Cardiac muscle cell (in vitro differentiated cells and primary cell): Measurements from ENCODE around the gene MMS19. TPM values are rescaled to one million over a fixed set of nuclear protein-coding genes. Genes with fewer than 3 reads are reported as not detected.

Experiments used
- DNase-seq, 2 donors: peaks; one replicate each; pipeline versions ENCODE4 v3.0.0 to v3.0.0-alpha.2; 2010 to 2017; ENCODE audit warnings: low read depth in 1 of 2, low spot score in 1 of 2
- H3K27ac ChIP-seq: fragments of 200-600 bp; sonication (generic); 2 replicates; pipeline ENCODE4 v1.5.1; 2016
- H3K27me3 ChIP-seq: fragments of 200-600 bp; sonication (generic); 2 replicates; pipeline ENCODE4 v1.6.0; 2016; ENCODE audit warnings: control low read depth
- H3K36me3 ChIP-seq: fragments of 200-600 bp; sonication (generic); 2 replicates; pipeline ENCODE4 v1.5.1; 2016; ENCODE audit warnings: control low read depth
- H3K4me1 ChIP-seq: fragments of 200-600 bp; sonication (generic); 2 replicates; pipeline ENCODE4 v1.8.1; 2017; ENCODE audit warnings: low read depth, mild to moderate bottlenecking, mixed run types
- H3K4me3 ChIP-seq: fragments of 200-600 bp; sonication (generic); 2 replicates; pipeline ENCODE4 v1.5.1; 2016; ENCODE audit warnings: mild to moderate bottlenecking
- H3K9me3 ChIP-seq: fragments of 200-600 bp; sonication (generic); 2 replicates; pipeline ENCODE4 v1.5.1; 2017; ENCODE audit warnings: low read depth, mild to moderate bottlenecking, control low read depth
- polyA plus RNA-seq: library from polyadenylated mRNA; unstranded; fragments of >200 nt; fragmentation: Nextera tagmentation; extraction: Ambion mirVana; gene quantifications from 2 replicates; pipeline ENCODE4 v1.2.1, GENCODE V29; 2016
- total RNA-seq: library from RNA; depleted of rRNA; stranded (reverse); fragments of >200 nt; gene quantifications from 2 replicates; pipeline ENCODE4 v1.2.3, GENCODE V29; 2016
- TF ChIP-seq, protein P1 (sequence below): IDR thresholded peaks from 2 replicates; pipeline ENCODE4 v1.5.1; 2012; ENCODE audit warnings: low read depth, mild to moderate bottlenecking, low read length

Gene MMS19
- total and polyA plus RNA-seq, 2 experiments from 2014 or later = 72.5 to 94.0 TPM

- TF ChIP-seq, protein P1, sequence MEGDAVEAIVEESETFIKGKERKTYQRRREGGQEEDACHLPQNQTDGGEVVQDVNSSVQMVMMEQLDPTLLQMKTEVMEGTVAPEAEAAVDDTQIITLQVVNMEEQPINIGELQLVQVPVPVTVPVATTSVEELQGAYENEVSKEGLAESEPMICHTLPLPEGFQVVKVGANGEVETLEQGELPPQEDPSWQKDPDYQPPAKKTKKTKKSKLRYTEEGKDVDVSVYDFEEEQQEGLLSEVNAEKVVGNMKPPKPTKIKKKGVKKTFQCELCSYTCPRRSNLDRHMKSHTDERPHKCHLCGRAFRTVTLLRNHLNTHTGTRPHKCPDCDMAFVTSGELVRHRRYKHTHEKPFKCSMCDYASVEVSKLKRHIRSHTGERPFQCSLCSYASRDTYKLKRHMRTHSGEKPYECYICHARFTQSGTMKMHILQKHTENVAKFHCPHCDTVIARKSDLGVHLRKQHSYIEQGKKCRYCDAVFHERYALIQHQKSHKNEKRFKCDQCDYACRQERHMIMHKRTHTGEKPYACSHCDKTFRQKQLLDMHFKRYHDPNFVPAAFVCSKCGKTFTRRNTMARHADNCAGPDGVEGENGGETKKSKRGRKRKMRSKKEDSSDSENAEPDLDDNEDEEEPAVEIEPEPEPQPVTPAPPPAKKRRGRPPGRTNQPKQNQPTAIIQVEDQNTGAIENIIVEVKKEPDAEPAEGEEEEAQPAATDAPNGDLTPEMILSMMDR = no peak
- H3K27ac ChIP-seq = no peak overlapping the region
- H3K4me1 ChIP-seq = peaks cover 3% of the 10 kb centered on the region
- DNase-seq = peak in 1 of 2 donors; percentile 97
- H3K36me3 ChIP-seq = no peaks in the 10 kb centered on the region
- no peaks in the 10 kb centered on the region for H3K27me3 ChIP-seq
- no peak overlapping the region for H3K4me3 ChIP-seq
- H3K9me3 ChIP-seq = no peaks in the 10 kb centered on the region
These were observed 44.9 kb upstream of the MMS19 start for GRCh38 chr10:97543025-97543546.

DNA sequence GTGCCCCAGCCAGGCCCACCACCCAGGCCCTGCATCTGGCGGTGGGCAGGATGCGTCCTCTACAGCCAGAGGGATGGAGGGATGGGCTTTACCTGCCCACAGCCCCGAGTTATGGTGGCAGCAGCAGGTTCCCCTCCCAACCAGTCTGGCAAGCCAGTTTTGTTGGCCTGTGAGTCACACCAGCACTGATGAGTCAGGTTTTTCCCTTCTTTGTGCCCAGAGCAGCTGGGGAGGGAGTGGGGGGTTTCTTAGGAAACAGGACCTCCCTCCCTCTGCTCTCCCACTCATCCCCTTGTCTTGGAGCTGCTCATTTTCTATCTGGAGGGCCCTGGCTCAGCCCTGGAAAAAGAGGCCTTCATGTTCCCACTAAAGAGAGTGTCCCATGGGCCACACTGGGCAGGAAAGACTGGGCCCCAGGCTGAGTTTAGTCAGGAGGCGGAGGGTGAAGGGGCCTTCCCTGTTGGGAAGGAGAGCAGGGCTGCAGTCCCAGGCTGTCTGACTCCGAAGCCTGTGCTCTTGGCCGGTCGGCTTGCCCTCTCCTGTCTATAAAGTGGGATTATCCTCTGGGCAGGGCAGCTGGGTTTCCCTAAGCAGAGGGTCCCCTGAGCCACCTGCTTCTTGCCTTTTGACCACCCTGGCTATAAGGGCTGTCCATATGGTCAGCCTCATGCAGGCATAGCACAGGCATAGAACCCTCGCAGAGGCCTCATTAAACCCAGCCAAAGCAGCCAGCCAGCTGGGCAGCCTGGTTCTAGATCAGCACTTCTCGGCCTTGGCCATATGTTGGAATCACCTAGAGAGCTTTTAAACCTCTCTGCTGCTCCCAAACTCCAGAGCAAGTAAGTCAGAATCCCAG, 44.2 kb upstream of the MMS19 start:
- Histone ChIP-seq H3K36me3 (no peaks in the 10 kb centered on the region), H3K4me3 (no peak overlapping the region), H3K9me3 (no peaks in the 10 kb centered on the region), H3K27ac (no peak overlapping the region), H3K4me1 (peaks cover 3% of the 10 kb centered on the region), H3K27me3 (no peaks in the 10 kb centered on the region)
- TF ChIP-seq, protein P1 = no peak
- DNase-seq = peak in 1 of 2 donors; percentile 98

GRCh38 chr10:97540669-97541500, 42.7 kb upstream of the MMS19 start:
- Histone ChIP-seq H3K27ac (no peak overlapping the region), H3K4me1 (peaks cover 3% of the 10 kb centered on the region), H3K27me3 (no peaks in the 10 kb centered on the region), H3K4me3 (no peak overlapping the region), H3K9me3 (no peaks in the 10 kb centered on the region), H3K36me3 (no peaks in the 10 kb centered on the region)
- peak in 1 of 2 donors; percentile 64 for DNase-seq
- TF ChIP-seq, protein P1 = peak; percentile 22

GRCh38 chr10:97539523-97540200, 41.4 kb upstream of the MMS19 start:
- H3K27me3 ChIP-seq = no peaks in the 10 kb centered on the region
- peak in 1 of 2 donors; percentile 98 for DNase-seq
- no peaks in the 10 kb centered on the region for H3K9me3 ChIP-seq
- TF ChIP-seq, protein P1 = peak; percentile 62
- H3K27ac ChIP-seq = no peak overlapping the region
- no peaks in the 10 kb centered on the region for H3K36me3 ChIP-seq
- H3K4me3 ChIP-seq = no peak overlapping the region
- H3K4me1 ChIP-seq = peaks cover 3% of the 10 kb centered on the region

GRCh38 chr10:97538839-97539238, 40.6 kb upstream of the MMS19 start:
- Histone ChIP-seq H3K9me3 (no peaks in the 10 kb centered on the region), H3K27me3 (no peaks in the 10 kb centered on the region), H3K36me3 (no peaks in the 10 kb centered on the region), H3K4me1 (no peaks in the 10 kb centered on the region), H3K27ac (no peak overlapping the region), H3K4me3 (no peak overlapping the region)
- DNase-seq = no peak
- TF ChIP-seq, protein P1 = no peak
